ENCODE results near the gene ENAM.

DNA sequence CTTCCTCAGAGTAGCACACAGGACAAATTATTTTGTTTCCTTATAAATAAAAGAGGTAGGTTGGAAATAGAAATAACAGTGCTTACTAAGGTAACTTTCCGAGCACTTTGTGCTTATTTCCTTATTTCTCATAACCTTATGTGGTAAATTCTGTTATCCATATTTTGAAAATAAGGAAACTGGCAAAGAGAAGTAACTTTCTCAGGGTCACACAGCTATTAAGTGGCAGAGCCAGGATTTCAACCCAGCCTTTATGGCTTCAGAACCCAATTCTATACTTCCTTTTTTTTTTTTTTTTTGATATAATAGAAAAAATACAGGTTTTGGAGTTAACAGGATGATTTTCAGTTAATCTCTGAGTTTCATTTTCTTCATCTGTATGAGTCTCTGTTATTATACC, 63.1 kb downstream of the ENAM start:
- TF ChIP-seq, protein P1, sequence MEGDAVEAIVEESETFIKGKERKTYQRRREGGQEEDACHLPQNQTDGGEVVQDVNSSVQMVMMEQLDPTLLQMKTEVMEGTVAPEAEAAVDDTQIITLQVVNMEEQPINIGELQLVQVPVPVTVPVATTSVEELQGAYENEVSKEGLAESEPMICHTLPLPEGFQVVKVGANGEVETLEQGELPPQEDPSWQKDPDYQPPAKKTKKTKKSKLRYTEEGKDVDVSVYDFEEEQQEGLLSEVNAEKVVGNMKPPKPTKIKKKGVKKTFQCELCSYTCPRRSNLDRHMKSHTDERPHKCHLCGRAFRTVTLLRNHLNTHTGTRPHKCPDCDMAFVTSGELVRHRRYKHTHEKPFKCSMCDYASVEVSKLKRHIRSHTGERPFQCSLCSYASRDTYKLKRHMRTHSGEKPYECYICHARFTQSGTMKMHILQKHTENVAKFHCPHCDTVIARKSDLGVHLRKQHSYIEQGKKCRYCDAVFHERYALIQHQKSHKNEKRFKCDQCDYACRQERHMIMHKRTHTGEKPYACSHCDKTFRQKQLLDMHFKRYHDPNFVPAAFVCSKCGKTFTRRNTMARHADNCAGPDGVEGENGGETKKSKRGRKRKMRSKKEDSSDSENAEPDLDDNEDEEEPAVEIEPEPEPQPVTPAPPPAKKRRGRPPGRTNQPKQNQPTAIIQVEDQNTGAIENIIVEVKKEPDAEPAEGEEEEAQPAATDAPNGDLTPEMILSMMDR (IDR thresholded peaks at IDR 0.05), result no peak
- TF ChIP-seq POLR2A (IDR thresholded peaks at IDR 0.05), result no peak
